Loucy (cell line): ENCODE measurements around the gene LAMP1.

Experiments used
- EZH2phosphoT487 ChIP-seq: fragments of 200-600 bp; IDR thresholded peaks from 2 replicates; pipeline ENCODE4 v1.6.1; 2018; ENCODE audit warnings: antibody characterized with exemption, mild to moderate bottlenecking, moderate library complexity, borderline replicate concordance
- TF ChIP-seq, protein P1 (sequence below): fragments of 200-600 bp; sonication (generic); conservative IDR thresholded peaks from 2 replicates; pipeline ENCODE4 v1.5.1; 2014; ENCODE audit warnings: mild to moderate bottlenecking, antibody characterized with exemption, low read length

DNA sequence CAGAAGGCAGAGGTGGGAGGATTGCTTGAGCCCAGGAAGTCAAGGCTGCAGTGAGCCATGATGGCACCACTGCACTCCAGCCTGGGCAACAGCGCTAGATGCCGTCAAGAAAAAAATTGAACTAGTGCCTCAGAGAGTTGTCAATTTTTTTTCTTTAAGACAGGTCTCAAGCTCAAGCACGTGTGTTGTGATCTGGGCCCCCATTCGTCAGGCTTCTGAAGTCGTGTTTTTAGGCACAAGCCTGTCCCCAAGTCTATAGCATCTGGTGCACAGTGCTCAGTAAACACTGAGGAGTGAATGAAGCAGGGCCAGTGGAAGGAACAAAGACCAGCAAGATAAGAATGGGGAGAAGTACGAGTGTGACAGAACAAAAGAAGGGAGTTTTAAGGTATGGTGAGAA lies 23.7 kb upstream of the LAMP1 start:
- TF ChIP-seq, protein P1, sequence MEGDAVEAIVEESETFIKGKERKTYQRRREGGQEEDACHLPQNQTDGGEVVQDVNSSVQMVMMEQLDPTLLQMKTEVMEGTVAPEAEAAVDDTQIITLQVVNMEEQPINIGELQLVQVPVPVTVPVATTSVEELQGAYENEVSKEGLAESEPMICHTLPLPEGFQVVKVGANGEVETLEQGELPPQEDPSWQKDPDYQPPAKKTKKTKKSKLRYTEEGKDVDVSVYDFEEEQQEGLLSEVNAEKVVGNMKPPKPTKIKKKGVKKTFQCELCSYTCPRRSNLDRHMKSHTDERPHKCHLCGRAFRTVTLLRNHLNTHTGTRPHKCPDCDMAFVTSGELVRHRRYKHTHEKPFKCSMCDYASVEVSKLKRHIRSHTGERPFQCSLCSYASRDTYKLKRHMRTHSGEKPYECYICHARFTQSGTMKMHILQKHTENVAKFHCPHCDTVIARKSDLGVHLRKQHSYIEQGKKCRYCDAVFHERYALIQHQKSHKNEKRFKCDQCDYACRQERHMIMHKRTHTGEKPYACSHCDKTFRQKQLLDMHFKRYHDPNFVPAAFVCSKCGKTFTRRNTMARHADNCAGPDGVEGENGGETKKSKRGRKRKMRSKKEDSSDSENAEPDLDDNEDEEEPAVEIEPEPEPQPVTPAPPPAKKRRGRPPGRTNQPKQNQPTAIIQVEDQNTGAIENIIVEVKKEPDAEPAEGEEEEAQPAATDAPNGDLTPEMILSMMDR = no peak
- TF ChIP-seq EZH2phosphoT487 = no peak
